NCI-H69 (cell line): ENCODE measurements around the gene RBM3.
"Not testable (repeated sequence)": the region's sequence is repeated elsewhere in the genome, so short reads cannot be mapped to it uniquely, and the experiment has no call there.

ENCODE experiments used
- DNase-seq: peaks from one replicate; lab custom pipeline; 2025; lab: John Stamatoyannopoulos, UW

RBM3 gene

GRCh38 chrX:48574270-48575266, at the start of gene RBM3:
Gene RBM3 (plus strand): TSS chrX:48574484. CDS start chrX:48575181, 697 bp downstream.
- DNase-seq, result peak; percentile 95

DNA sequence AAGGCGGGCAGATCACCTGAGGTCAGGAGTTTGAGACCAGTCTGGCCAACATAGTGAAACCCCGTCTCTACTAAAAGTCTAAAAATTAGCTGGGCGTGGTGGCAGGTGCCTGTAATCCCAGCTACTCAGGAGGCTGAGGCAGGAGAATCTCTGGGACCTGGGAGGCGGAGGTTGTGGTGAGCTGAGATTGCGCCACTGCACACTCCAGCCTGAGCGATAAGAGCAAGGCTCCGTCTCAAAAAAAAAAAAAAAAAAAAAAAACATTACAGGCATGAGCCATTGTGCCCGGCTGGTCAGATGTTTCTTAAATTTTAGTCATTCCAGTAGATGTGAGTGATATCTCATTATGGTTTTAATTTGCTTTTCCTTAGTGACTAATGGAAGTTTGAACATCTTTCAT, 48.4 kb upstream of the RBM3 start:
- not testable (repeated sequence) for DNase-seq

- no peak for DNase-seq
Observed at GRCh38 chrX:48530736-48531135, 43.5 kb upstream of the RBM3 start.

DNA sequence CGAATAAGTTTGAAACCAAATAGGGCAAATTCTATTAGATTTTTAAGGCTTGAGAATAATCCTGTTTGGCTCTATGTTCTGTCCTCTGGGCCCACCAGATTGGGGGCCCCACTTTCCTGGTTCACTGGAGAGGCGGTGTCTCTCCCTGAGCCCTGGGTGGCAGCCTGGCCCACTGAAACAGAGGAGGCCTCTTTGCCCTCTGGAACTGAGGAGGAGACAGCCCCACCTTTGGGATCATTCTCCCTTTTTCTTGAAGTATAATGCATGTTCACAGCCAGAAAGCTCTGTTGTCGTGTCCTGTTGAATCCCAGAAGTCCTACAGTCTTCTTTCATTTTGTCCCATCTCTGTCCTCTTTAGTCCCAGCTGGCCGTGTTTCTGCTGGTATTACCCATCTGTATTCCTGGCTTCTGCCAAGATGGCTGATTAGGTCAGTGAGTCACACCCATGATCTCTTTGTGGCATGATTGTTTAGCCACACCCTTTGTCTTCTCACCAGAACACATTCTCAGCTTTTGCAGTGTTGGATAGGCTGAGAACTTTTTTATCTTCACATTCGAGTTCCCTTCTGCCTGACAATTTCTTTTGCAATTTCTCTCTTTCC, 42.8 kb upstream of the RBM3 start:
- no peak for DNase-seq

DNA sequence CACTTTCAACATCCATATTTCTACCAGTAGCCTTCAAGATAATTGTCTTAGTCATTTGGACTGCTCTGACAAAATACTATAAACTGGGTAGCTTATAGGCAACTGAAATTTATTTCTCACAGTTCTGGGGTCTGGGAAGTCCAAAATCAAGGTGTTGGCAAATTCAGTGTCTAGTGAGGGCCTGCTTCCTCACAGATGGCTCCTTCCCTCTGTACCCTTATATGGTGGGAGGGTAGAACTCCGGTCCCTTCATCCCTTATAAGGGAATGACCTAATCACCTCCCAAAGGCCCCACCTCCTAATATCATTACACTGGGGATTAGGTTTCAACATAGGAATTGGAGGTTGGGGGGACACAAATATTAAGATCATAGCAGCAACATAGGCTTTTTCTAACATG, 42.1 kb upstream of the RBM3 start:
- DNase-seq, result no peak

DNA sequence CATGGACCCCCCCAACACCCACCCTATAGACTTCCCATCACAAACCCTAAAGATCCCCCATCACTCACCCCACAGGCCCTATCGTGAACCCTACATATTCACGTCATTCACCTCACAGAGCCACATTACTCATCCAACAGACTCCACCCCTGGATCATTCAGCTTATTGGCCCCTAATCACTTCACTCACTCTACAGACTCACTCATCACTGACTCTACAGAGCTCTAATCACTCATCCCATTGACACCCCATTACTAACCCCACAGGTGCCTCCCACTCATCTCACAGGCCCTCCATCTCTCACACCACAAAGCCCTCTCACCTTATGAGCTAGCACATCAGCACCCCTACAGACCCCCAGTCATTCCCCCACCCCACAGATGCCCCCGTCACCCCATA, 41.1 kb upstream of the RBM3 start:
- DNase-seq, result no peak

DNA sequence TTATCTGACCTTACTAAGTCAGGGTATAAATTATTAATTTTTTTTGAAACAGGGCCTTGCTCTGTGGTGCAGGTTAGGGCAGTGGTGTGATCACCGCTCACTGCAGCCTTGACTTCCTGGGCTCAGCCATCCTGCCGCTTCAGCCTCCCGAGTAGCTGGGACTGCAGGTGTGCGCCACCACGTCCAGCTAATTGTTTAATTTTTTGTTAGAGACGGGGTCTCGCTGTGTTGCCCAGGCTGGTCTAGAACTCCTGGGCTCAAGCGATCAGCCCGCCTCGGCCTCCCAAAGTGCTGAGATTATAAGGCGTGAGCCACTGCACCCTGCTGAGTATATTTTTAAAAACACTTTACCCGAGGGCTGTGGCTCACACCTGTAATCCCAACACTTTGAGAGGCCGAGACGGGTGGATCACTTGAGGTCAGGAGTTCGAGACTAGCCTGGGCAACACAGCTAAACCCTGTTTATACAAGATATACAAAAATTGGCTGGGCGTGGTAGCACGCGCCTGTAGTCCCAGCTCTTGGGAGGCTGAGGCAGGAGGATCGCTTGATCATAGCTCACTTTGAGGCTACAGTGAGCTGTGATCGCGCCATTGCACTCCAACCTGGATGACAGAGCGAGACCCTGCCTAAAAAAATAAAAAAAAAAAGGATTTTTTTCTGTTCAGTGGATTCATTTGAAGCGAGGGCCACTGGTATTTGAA, 35.5 kb upstream of the RBM3 start:
- no peak for DNase-seq

- peak; percentile 98 for DNase-seq
Observed at GRCh38 chrX:48539345-48540027, 34.8 kb upstream of the RBM3 start, which contains the start of gene TBC1D25. Gene TBC1D25 (plus strand): TSS chrX:48539714. CDS start chrX:48539798, 84 bp downstream.

GRCh38 chrX:48540028-48540375, 34.3 kb upstream of the RBM3 start:
- DNase-seq, result no peak

DNA sequence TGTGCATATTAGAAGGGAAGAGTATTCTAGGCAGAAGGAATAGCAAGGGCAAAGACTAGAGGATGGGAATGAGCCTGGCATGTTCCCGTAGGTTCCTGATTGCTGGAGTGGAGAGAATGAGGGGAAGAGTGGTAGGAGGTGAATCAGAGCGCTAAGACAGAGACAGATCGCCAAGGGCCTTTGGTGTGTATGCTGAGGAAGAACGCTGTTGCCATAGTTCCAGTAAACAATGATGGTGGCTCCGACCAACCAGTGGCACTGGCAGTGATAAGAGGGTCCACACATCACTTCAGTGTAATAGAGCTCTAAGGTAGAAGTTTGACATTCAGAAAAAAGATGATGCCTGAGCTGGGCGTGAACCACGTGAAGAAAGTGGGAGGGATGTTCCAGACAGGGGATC, 33.8 kb upstream of the RBM3 start:
- no peak for DNase-seq

GRCh38 chrX:48541140-48541814, 33.0 kb upstream of the RBM3 start:
- DNase-seq, result no peak

GRCh38 chrX:48548871-48549270, 25.4 kb upstream of the RBM3 start:
- DNase-seq, result no peak

DNA sequence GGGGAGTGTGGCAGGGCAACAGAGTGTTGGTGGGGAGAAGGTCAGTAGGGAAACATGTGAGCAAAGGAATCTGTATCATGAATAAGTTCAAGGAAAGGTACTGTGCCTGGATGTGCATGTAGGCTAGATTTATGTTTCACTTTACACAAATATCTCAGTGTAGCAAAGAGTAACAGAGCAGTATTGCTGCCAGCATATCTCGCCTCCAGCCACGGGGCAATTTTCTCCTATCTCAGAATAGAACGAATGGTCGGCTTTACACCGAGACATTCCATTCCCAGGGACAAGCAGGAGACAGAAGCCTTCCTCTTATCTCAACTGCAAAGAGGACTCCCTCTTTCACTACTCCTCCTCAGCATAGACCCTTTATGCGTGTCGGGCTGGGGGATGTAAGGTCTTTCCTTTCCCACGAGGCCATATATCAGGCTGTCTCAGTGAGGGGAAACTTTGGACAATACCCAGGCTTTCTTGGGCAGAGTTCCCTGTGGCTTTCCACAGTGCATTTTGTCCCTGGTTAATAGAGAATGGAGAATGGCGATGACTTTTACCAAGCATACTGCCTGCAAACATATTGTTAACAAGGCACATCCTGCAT, 18.5 kb upstream of the RBM3 start:
- not testable (repeated sequence) for DNase-seq

GRCh38 chrX:48558271-48558670, 16.0 kb upstream of the RBM3 start:
- DNase-seq, result no peak

DNA sequence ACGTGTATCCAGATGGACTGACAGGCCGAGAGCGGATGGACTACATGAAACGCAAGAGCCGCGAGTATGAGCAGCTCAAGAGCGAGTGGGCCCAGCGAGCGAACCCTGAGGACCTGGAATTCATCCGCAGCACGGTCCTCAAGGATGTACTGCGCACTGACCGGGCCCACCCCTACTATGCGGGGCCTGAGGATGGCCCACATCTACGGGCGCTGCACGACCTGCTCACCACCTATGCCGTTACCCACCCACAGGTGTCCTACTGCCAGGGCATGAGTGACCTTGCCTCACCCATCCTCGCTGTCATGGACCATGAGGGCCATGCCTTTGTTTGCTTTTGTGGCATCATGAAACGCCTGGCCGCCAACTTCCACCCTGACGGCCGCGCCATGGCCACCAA, 14.6 kb upstream of the RBM3 start:
- DNase-seq, result no peak

DNA sequence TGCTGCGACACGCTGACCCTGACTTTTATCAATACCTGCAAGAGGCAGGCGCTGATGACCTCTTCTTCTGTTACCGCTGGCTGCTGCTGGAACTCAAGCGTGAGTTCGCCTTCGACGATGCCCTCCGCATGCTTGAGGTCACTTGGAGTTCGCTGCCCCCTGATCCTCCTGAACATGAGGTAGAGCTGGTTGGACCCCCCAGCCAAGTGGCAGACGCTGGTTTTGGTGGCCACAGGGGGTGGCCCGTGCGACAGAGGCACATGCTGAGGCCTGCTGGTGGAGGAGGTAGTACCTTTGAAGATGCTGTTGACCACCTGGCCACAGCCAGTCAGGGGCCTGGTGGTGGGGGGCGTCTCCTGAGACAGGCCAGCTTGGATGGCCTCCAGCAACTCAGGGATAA, 14.2 kb upstream of the RBM3 start:
- no peak for DNase-seq

DNA sequence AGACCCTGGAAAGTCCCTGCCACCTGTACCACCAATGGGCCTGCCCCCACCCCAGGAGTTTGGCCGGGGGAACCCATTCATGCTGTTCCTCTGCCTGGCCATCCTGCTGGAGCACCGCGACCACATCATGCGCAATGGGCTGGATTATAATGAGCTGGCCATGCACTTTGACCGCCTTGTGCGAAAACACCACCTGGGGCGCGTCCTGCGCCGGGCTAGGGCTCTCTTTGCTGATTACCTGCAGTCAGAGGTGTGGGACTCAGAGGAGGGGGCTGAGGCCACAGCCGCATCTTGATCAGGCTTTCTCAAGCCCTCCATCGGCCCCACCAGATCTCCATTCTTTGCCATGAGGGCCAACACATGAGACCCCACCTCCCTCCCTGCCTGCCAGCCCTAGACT, 13.6 kb upstream of the RBM3 start:
- DNase-seq, result no peak

GRCh38 chrX:48569958-48570357, 4.3 kb upstream of the RBM3 start:
- peak; percentile 15 for DNase-seq

DNA sequence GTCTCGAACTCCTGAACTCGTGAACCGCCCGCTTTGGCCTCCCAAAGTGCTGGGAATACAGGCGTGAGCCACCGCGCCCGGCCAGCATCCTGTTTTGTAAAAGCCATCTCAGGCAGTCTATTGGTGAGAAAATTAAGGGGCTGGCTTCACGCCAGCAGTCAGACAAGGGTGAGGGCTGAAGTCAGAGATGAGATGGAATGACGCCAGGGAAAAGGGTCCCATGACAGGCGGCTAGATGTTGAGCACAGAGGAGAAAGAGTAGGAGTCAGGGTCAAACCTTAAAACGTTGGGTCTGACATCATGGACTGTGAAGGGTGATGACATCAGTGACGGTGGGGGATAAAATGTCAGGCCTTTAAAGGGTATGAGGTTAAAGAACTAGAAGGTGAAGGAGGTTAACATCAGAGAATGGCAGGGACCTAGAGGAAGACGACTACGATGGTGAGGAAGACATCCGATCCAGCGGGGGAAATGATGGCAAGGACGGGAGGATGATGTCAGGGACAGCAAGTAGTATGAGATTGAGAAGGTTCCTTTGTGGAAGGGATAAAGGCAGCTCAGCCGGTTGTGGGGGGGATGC, 504 bp upstream of the RBM3 start:
- DNase-seq, result peak; percentile 82

DNA sequence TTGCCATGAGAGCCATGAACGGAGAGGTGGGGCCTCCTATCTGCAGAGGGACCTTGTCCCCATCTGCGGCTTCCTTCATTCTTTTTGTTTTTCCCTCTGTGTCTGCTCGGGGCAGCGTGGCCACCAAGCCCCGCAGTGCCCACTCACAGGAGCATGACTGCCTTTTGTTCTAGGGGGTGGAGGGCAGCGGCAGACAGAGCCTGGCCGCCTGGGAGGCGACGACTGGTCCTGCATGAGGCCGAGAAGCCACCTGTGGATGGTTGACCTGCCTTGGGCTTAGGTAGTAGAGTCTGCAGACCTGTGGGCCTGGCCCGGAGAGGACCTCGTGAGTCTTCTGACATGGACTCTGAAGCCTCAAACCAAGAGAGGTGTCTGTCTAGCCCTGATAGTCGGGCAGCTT, 1.4 kb downstream of the RBM3 start:
- no peak for DNase-seq

DNA sequence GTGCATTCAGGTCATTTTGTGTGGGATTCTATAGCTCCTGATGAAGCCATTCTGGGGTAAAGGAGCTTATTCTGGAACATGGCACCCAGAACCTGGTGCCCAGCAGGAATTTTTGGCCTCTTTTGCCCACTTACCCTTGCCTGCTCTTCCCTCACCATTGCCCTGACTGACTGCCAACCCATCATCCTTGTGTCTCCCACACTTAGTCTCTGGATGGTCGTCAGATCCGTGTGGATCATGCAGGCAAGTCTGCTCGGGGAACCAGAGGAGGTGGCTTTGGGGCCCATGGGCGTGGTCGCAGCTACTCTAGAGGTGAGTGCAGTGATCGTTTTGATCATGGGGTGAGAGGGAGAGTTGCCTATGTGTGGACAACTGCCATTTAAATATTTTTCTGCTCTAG, 1.8 kb downstream of the RBM3 start:
- no peak for DNase-seq
